HG03108 (cell line): Measurements from ENCODE around the gene SDHA.
"Not testable (repeated sequence)": the region's sequence is repeated elsewhere in the genome, so short reads cannot be mapped to it uniquely, and the experiment has no call there.

Experiments
- ATAC-seq: cut with Tn5 transposase; IDR thresholded peaks from one replicate; pipeline ENCODE4 v1.9.1; 2021; ENCODE audit warnings: moderate library complexity; ENCODE audit not compliant: unreplicated experiment

SDHA gene

DNA sequence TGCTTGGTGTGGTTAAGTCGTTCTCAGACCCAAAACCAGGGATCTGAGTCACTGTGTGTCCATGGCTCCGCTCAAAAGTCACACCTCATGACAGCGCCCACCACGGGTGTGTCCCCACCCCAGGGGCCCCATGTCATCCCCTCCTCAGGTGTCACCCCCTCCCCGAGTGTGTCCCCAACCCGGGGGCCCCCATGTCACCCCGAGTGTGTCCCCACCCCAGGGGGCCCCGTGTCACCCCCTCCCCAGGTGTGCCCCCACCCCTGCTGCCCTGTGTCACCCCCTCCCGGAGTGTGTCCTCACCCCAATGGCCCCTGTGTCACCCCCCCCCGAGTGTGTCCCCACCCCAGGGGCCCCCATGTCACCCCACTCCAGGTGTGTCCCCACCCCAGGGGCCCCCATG, 21.8 kb upstream of the SDHA start:
- no peak for ATAC-seq

DNA sequence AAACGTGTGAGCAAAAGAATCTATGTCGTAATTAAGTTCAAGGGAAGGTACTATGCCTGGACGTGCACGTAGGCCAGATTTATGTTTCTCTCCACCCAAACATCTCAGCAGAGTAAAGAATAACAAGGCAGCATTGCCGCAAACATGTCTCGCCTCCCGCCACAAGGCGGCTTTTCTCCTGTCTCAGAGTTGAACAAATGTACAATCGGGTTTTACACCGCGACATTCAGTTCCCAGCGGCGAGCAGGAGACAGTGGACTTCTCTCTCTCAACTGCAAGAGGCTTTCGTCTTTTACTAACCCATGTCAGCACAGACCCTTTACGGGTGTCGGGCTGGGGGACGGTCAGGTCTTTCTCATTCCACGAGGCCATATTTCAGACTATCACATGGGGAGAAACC, 21.1 kb upstream of the SDHA start:
- not testable (repeated sequence) for ATAC-seq

- ATAC-seq = no peak
Observed at GRCh38 chr5:197892-198489, 20.1 kb upstream of the SDHA start.

DNA sequence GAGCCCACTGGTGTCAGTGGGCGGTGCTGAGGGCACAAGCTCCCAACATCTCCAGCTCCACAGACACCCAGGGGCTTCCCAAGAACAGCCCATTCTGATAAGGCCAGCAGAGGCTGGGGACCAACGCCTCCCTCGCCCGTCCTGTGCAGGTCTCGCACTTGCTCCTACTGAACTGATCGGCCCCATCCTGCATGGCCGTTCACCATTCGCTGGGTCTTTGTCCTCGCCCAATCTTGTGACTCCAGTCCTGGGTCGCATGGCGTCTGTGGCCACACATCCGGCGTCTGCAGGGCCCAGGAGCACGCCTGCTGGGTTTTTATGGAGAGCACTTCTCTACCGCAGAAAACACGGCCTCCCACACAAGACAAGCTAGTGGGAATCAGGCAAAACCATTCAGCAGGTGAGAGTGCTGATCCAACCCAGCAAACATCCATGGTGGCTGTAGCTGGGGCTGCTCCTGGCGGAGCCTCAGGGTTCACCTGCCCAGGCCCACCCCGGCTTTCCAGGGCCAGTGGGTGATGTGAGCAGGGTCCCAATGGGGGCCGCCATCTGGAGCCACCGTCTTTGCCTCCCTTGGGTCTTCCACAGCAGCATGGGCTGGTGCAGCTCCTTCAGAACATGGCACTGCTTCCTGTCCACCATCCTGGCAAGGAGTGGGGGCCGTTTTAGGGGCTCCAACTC, 19.5 kb upstream of the SDHA start:
- no peak for ATAC-seq

DNA sequence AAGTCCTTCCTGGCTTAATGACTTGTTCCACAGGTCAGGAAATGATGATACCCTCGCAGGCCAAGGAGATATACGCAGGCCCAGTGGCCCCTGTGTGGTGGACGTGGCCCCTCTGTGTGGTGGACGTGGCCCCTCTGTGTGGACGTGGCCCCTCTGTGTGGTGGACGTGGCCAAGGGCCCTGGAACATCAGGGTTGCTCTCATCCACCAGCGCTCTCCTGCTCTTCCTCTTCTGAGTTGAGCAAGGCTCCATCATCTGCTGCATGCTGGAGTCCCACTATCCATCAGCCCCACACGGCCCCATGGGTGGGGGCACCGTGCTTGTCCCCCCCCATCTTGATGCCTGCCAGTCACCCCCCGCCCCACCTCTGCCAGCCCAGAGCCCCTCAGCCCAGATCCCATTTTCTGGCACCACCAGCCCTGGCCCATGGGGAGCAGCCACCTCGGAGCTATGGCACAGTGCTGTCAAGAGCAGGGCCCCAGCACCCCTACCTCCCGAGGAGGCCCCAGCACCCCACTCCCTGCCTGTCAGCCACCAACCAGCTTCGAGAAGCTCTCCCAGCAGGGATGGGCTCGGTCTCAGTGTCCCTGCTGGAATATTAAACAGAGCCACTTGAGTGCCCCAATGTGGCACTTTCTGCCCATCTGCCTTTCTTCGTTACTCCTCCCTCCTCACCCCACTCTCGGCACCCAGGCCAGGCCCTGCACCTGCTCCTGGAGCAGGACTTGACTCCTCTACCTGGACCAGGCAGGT, 18.7 kb upstream of the SDHA start:
- ATAC-seq = no peak

DNA sequence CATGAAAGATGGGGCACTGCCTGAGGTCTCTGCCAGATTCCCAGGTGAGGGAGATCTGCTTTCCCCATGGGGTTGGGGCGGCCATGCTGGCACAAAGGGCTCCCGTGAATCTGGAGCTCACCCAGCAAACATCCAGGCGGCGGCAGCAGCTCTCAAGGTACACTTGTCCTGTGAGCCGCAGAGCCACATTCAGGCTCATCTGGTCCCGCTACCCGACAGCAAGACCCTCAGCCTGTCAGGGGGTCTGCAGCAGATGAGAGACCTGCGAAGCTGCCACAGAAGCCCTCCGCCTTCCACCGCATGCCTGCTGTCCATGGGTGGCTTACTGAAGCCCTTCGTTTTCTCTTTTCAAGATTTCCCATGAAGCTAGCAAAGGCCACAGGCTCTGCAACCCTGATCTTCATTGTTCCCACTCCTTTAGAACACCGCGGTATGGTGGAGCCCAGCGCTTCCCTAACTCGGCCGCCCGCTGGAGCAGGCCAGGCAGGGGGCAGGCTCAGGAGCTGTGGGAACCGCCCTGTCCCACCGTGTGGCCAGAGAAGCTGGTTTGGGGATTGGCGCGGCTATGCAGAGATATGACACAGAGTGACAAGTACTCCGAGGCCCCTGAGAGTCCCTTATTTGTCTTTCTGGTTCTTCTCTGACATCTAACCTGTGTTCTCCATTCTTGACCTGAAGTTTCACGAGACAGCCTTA, 18.0 kb upstream of the SDHA start:
- no peak for ATAC-seq

- no peak for ATAC-seq
Observed at GRCh38 chr5:200985-201384, 17.1 kb upstream of the SDHA start.

DNA sequence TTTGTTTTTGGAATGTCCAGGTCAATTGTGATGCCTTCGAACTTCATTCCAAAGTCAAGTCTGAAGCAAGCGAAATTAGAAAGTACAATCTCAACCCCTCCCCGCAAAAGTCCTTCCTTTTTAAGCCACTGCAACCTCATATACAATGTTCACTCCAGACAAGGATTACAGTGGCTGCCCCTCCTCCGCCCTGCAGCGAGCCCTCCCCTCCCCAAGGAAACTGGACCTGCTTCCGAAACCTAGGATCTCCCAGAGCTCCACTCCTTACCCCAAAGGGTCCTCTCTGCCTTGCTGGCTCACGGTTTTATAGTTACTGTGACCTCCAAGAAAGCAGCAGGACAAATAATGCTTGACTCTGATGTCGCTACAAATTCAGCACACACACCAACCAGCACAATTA, 16.4 kb upstream of the SDHA start:
- no peak for ATAC-seq

DNA sequence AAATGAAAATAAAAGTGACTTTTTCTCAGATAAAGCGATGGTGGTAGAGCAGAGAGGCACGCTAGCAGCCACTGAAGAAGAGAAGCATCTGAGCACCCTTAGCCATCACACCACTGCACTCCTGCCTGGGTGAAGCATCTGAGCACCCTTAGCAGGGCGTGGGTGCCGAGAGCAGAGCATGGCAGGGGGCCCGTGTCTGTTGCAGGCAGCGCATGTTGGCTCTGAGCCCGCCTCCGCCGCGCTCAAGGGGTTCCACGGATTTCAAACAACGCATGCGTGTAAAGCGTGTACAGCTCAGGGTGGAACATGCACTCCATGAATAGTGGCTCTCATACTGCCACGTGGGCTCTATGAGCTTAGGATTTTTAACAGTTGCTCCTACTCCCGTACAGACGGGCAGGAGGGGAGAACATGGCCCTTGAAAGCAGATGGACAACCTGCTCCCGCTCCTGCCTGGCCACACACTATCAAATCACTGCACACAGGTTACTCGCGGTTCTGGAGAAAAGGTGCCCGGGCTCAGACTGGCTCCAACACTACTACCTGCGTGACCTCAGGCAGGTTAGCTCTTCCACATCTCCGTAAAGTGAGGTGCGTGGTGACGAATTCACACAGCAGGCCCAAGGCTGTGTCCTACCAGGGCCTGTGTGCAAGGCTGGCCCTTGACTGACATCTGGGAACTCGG, 14.7 kb upstream of the SDHA start:
- ATAC-seq = no peak

DNA sequence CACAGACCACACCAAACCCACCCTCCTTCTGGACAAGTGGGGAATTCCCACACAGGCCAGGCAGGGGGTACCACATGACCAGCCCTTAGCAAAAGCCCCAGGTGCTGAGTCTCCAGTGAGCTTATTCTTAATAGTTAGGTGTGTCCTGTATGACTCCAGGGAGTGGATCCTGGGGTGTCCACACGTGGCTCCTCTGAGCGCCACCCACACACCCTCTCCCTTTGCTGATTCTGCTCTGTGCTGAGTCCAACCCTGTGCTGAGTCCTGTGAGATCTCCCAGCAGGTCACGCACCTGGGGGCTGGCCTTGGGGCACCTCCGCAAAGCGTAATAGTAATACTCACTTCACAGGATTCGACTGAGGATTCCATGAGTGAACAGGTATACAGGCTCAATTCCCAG, 14.1 kb upstream of the SDHA start:
- ATAC-seq = no peak

- ATAC-seq = no peak
Observed at GRCh38 chr5:204462-204861, 13.7 kb upstream of the SDHA start.

DNA sequence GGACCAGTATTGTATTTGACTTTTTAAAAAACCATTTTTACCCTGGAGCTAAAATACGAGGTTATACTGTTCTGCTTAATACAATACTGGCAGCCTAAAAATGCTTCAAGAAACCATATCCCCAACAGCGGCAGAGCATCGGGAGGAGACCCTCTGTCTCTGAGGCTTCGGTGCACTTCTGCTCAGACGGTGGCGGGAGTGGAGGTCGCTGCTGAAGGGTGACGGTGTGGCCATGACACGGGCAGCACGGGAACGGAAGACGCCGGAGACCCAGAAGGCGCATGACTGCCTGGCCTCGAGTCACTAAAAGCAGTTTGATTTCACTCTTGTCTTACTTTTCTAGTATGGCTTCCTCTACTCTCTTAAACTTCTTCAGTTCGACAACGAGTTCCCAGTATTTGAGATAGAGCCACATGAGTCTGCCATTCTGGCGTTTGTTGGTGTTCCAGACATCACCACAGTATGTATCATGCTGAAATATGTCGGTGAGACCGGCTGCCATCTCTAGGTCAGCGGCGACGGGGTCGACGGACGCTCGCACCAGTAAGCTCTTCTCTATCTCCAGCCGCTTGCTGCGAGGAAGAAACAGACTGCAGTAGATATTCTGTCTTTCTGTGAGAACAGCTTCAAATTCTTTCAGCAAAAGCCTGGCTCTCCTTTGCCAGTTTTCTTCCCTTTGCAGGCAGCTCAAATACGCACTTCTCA, 13.0 kb upstream of the SDHA start:
- ATAC-seq = no peak

GRCh38 chr5:206406-206805, 11.7 kb upstream of the SDHA start:
- no peak for ATAC-seq

- no peak for ATAC-seq
Observed at GRCh38 chr5:206927-207536, 11.1 kb upstream of the SDHA start.

DNA sequence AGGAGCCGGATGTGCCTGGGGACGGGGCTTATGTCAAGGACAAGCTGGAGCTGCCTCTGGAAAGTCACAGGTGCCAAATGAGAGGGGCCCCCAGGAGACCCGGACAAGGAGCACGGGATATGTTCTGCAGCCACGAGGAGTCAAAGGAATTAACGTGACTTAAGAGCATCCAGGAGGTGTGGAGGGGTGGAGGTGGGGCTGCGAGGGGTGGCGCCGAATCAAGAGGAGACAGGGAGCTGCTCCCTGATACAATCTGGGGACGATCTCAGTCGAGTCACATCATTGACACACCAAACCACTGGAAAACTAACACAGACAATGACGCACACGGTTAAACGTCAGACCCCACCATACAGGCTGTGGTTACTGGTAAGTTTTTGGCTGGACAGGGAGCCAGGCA, 10.5 kb upstream of the SDHA start:
- ATAC-seq = no peak

DNA sequence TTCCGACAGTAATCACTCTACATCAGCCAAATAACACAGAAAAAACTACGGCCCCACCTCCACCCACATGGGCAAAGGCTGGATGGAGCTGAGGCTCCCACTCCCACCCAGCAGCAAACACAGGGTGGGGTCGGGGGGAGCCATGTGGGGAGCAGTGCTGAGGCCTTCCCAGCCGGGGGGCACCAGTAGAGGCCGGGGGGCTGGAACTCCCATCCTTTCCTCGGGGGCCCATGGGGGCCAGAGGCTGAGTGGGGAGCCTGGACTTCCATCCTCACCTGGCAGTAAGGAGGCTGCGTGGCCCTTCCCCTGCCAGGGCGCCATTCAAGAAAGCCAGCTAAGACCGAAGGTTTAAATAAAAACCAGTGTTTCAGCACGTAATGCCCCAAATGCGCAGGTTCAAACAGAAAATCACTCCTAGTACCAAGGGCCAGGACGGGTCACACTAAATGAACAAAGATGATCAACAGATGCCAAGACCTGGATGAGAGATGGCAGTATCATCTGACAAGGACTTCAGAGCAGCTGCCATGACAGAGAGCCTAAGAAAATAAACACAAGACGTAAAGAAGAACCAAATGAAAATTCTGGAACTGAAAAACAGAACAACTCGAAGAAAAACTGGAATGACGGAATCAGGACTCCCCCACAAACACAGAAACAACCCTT, 9.5 kb upstream of the SDHA start:
- ATAC-seq = no peak

DNA sequence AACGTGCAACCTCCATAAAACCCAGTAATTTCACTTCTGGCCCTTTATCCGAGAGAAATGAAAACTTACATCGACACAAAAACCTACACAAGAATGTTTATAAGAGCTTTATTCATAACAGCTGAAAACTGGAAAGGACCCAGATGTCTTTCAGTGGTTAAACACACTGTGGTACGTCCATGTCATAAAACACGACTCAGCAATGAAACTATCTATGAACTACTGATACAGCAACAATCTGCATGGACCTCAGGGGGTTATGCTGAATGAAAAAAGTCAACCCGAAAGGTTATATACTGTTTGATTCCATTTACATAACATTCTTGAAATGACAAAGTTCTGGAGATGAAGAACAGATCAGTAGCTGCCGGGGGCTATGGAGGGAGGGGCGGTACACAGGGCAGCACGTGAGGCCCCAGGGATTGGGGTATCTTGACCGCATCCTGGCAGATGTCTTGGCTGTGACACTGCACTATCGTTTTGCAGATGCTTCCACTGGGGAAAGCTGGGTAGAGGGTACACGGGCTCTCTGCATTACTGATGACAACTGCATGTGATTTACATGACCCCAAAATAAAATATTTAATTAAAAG, 4.2 kb upstream of the SDHA start:
- no peak for ATAC-seq

GRCh38 chr5:215256-215655, 2.9 kb upstream of the SDHA start:
- not testable (repeated sequence) for ATAC-seq

DNA sequence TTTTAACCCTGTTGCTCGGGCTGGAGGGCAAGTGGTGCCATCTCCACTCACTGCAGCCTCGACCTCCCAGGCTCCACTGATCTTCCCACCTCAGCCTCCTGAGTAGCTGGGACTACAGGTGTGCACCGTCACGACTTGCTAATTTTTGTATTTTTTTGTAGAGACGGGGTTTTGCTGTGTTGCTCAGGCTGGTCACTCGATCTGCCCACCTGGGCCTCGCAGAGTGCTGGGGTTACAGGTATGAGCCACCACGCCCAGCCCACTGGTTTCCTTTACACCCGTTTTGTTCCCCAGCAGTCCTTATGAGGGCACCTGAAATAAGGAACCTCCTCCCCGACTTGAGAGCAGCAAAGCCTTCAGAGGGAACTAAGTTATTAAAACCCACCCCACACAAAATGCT, 2.0 kb upstream of the SDHA start:
- ATAC-seq = not testable (repeated sequence)
